GM19043 (cell line): ENCODE data around the gene POLD2.
"Not testable (repeated sequence)": the region's sequence is repeated elsewhere in the genome, so short reads cannot be mapped to it uniquely, and the experiment has no call there.

ENCODE experiments used
- ATAC-seq: cut with Tn5 transposase; IDR thresholded peaks from one replicate; pipeline ENCODE4 v1.9.1; 2021; ENCODE audit warnings: low read depth; ENCODE audit not compliant: unreplicated experiment

The POLD2 gene

GRCh38 chr7:44123190-44124003, at the start of gene POLD2:
POLD2 (minus strand) TSS chr7:44123548; CDS start chr7:44122053, 1,495 bp downstream.
- ATAC-seq: peak; percentile 99

GRCh38 chr7:44172803-44173424, 49.6 kb upstream of the POLD2 start:
- ATAC-seq: no peak

GRCh38 chr7:44172352-44172751, 49.0 kb upstream of the POLD2 start:
- no peak for ATAC-seq

- not testable (repeated sequence) for ATAC-seq
Observed at GRCh38 chr7:44171901-44172300, 48.6 kb upstream of the POLD2 start.

- ATAC-seq: peak; percentile 55
Observed at GRCh38 chr7:44167920-44168319, 44.6 kb upstream of the POLD2 start.

GRCh38 chr7:44163591-44163990, 40.2 kb upstream of the POLD2 start:
- ATAC-seq: no peak

GRCh38 chr7:44162785-44163395, 39.5 kb upstream of the POLD2 start:
- no peak for ATAC-seq

- no peak for ATAC-seq
Observed at GRCh38 chr7:44162179-44162578, 38.8 kb upstream of the POLD2 start.

GRCh38 chr7:44161371-44161770, 38.0 kb upstream of the POLD2 start:
- no peak for ATAC-seq

- no peak for ATAC-seq
Observed at GRCh38 chr7:44159824-44160630, 36.7 kb upstream of the POLD2 start.

GRCh38 chr7:44158873-44159631, 35.7 kb upstream of the POLD2 start:
- ATAC-seq: no peak

- ATAC-seq: no peak
Observed at GRCh38 chr7:44158096-44158872, 34.9 kb upstream of the POLD2 start.

GRCh38 chr7:44157116-44158080, 34.0 kb upstream of the POLD2 start:
- no peak for ATAC-seq

- ATAC-seq: no peak
Observed at GRCh38 chr7:44156453-44157010, 33.2 kb upstream of the POLD2 start.

- ATAC-seq: no peak
Observed at GRCh38 chr7:44155191-44156185, 32.1 kb upstream of the POLD2 start.

GRCh38 chr7:44154703-44155102, 31.4 kb upstream of the POLD2 start:
- no peak for ATAC-seq

GRCh38 chr7:44153948-44154335, 30.6 kb upstream of the POLD2 start:
- ATAC-seq: no peak
